Measurements from ENCODE around the gene UGT1A8.

The UGT1A8 gene

DNA sequence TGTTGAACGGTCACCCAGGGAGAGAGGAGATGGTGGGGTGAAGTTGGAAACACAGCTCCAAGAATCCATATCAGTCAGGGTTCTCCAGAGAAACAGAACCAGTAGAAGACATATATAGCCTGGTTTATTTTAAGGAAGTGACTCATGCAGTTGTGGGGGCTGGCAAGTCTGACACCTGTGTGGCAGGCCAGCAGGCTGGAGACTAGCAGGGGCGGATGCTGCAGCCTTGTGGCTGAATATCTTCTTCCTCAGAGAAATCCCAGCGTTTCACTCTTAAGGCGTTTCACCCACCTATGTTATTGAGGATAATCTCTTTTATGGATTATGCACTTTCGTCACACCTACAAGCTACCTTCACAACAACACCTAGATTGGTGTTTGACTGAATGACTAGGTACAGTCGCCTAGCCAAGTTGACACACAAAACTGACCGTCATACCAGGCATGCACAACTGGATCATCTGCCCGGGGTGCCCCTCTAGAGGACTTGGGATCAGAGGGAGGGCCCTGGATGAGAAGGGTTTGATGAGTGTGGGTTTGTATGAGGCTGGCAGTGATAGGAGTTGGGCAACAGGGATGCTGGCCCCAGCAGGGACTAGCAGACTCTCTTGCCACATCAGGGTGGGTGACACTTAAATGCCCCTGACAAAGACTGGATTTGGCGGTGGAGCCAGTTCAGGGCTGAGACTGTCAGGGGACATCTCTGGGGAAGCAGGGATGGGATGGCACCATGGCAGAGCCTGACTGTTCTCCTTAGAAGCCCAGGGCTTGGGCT, 184.1 kb downstream of the UGT1A8 start:
- DNase-seq (ENCODE audit: low read depth) = no peak

DNA sequence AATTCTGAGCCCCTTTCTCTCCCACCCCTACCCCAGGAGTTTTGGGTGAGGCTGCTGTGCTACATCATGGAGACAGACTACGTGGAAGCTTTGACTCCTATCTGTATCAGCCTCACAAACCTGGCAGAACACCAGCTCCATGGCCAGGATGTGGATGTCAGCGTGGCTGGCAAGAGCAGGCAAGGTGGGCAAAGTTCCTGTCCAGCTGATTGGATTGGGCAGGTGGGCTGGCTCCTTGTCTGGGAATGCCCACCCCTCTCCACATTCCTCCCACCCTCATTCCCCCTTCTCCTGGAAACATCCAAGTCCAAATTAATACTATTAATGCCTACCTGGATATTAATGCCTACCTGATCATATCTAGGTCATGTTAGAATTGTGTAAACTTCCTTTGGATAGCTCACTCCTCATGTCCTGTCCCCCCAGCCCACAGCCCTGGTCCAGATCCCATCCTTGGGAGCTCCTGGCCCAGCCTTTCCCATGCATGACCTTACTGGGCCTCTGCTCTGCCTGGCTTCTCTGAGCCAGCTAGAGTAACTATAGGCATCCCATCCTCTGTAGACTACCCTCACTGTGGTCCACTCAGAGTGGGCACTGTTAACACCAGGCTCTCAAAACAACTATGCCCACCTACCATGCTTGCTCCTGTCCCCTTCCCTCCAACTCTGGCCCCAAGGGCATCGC, 184.8 kb downstream of the UGT1A8 start:
- no peak for DNase-seq (ENCODE audit: low read depth)

GRCh38 chr2:233803292-233803911, 186.0 kb downstream of the UGT1A8 start:
- DNase-seq (ENCODE audit: low read depth) = no peak

GRCh38 chr2:233803994-233804393, 186.6 kb downstream of the UGT1A8 start:
- no peak for DNase-seq (ENCODE audit: low read depth)

- no peak for DNase-seq (ENCODE audit: low read depth)
Observed at GRCh38 chr2:233807215-233807865, 189.9 kb downstream of the UGT1A8 start.

DNA sequence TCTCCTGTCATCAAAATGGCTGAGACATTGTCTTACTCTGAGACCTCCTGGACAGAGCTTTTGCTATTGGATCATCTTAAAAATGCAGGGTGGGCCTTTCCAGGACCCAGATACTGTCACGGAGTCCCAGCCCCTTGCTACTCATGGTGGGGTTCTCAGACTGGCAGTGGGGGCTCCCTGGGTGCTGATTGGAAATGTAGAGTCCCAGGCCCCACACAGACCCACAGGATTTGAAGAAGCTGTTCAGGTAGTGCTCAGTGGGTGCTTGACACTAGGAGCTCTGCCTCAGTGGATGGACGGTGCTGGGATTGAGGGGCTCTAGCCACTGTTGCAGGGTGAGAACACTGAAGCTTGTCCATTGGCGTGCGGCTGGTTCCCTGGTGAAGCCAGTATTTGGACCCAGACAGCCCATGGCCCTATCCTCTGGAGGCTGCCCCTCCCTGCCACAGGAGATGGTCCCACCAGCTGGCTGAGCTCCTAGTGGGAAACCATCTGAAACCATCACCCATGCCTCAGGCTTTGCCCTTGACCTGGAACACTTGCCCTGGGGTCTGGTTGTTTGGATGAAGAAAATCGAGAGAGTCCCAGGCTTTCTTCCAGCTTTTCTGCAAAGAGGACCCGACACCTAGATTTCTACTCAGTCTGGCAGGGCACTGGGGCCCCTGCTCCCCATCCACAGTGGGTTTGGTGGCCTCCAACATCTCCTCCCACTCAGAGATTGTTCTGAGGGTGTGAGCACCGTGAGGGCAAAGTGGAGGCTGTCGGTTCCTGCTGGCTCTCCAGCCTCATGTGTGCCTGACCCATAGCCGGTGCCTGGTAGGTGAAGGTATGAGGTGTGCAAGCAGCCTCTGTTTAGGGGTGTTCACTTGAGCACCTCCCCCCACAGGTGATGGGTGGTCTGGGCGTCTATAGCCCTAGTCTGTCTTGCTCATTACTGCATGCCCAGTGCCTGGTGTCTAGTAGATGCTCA, 190.8 kb downstream of the UGT1A8 start:
- DNase-seq (ENCODE audit: low read depth) = no peak

DNA sequence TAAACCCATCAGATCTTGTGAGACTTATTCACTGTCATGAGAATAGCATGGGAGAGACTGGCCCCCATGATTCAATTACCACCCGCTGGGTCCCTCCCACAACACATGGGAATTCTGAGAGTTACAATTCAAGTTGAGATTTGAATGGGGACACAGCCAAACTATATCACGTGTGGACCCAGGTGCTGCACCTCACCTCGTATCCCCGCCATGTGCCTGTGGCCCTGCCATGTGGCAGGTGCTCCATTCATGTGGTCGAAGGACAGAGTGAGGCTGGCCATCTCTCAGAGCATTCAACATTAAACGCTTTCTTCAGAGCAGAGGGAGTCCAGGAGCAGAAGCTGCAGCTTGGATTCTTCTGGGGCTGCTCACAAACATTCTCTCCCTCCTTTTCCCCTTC, 193.0 kb downstream of the UGT1A8 start:
- DNase-seq (ENCODE audit: low read depth) = no peak

- DNase-seq (ENCODE audit: low read depth) = no peak
Observed at GRCh38 chr2:233811087-233811486, 193.7 kb downstream of the UGT1A8 start.

GRCh38 chr2:233811732-233812131, 194.3 kb downstream of the UGT1A8 start:
- no peak for DNase-seq (ENCODE audit: low read depth)

DNA sequence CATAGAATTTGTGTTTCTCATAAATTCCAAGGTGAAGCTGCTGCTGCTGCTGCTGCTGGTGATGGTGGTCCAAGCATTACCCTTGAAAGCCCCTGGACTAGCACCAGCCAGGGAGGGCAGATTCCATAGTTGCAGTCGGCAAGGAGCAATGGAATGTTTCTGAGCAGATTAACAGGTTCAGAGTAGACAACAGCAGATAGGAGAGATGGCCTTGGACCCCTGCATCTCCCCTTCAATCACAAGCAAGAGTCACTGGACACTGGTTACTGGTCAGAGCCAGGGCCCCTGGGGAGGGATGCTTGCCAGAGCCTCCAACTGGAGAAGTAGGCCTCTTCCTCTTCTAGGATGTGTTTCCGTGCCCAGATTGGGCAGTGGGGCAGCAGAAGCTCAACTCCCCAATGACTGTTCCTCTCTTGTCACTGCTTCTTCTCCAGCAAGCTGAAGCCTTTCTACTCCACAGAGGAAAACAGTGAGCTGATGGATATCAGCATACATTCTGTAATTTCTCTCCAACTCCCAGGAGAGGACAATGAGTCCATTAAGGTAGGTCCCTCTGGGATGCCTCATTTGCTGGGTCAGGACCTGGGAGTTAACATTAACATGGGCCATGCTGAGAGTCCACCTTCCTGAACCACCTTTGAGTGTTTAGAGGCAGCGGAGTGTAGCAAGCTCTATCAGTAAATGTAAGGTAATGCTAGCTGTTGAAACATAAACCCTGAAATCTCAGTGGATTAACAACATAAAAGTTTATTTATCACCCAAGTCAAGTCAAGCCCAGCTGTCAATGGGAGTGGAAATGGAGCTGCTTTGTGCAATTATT, 196.0 kb downstream of the UGT1A8 start:
- no peak for DNase-seq (ENCODE audit: low read depth)

GRCh38 chr2:233814056-233814835, 196.8 kb downstream of the UGT1A8 start:
- no peak for DNase-seq (ENCODE audit: low read depth)

GRCh38 chr2:233815861-233816260, 198.4 kb downstream of the UGT1A8 start:
- no peak for DNase-seq (ENCODE audit: low read depth)

- no peak for DNase-seq (ENCODE audit: low read depth)
Observed at GRCh38 chr2:233816334-233816733, 198.9 kb downstream of the UGT1A8 start.

DNA sequence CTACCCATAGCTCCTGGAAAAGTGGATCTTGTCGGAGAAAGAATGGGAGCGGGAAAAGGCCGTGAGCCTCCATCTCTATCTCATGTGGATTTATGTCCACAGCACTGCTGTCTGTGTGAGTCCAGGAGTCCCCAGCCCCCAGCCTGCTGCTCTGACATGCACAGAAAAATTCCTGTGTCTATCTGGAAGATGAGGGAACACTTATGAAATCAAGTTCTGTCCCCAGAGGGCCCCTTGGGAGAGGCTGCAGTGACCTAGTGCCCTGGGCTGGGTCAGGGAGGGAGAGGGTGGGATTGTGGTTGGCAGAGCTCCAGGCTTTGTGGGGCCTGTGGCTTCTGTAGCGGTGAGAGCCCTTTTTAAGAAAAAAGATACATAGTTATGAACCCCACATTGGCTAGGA, 199.3 kb downstream of the UGT1A8 start:
- DNase-seq (ENCODE audit: low read depth) = no peak

DNA sequence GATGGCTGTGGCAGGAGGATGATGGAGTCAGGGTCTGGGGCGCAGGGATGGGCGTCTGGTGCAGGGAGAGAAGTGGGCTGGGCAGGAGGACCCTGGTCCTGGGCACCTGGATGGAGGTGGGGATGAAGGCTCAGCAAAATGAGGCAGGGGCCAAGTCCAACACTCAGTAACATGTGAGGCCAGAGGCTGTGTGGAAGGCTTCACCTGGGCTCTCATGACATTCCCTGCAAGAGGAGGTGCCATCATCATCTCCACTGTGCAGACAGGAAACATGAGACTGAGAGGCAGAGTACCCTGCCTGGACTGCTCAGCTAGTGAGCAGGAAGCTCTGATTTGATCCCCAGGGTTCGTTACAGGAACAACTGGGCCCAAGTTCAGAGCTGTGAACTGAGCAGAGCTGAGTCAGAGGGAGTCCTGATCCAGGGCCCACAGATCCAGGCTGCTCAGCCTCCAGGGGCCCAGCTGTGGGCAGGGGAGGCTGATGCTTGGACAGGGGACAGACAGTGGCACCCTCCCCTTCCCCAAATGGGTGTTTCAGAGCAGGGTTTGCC, 200.0 kb downstream of the UGT1A8 start:
- no peak for DNase-seq (ENCODE audit: low read depth)

DNA sequence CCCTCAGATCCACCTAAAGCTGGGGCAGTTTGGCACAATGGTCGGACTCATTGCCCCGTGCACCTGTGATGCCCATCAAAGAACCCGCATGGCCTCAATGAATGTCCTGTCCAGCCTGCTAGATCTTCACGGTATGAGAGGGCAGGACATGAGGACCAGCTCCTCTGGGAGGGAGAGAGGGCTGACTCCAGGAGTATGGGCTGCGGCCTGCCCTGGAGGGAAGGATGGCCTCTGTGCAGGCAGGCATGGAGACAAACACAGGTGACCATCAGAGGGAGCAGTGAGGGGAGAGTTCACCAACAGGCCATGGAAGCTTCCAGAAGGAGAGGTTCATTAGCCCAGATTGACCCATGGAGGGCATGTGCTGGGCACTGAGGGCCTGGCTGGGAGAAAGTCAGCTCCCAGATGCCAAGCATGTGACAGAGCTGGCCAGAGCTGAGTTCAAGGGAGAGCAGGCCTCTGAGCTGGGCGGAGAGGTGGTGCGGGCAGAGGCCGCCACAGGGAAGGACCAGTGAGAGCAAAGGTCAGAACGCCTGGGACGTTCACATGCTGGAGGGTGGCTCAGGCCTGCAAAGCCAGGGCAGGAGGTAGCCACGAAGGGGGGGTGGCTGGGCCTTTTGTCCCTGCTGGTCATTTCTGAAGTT, 200.7 kb downstream of the UGT1A8 start:
- DNase-seq (ENCODE audit: low read depth) = no peak

GRCh38 chr2:233818639-233819621, 201.5 kb downstream of the UGT1A8 start:
- DNase-seq (ENCODE audit: low read depth) = no peak

Data from stimulated activated CD8-positive, alpha-beta memory T cell treated with anti-CD3 and anti-CD28 coated beads, Interleukin-7, amount 100 ng/mL, for 24 hours (primary cell).